HG03103 (cell line): ENCODE measurements around the gene RGSL1.
"Not testable (repeated sequence)": the region's sequence is repeated elsewhere in the genome, so short reads cannot be mapped to it uniquely, and the experiment has no call there.

Source experiments
- ATAC-seq: cut with Tn5 transposase; IDR thresholded peaks from one replicate; pipeline ENCODE4 v1.9.1; 2021; ENCODE audit warnings: low read depth; ENCODE audit not compliant: unreplicated experiment

RGSL1 gene

GRCh38 chr1:182444497-182444896 lies 5.4 kb upstream of the RGSL1 start:
- no peak for ATAC-seq

GRCh38 chr1:182446033-182446669 lies 3.8 kb upstream of the RGSL1 start:
- peak; percentile 54 for ATAC-seq

GRCh38 chr1:182447124-182447523 lies 2.8 kb upstream of the RGSL1 start:
- not testable (repeated sequence) for ATAC-seq

- ATAC-seq: no peak
Measured at GRCh38 chr1:182447660-182448059, 2.3 kb upstream of the RGSL1 start.

GRCh38 chr1:182453631-182454030 lies 3.7 kb downstream of the RGSL1 start:
- ATAC-seq: no peak

- ATAC-seq: no peak
Measured at GRCh38 chr1:182457844-182458243, 7.9 kb downstream of the RGSL1 start.

GRCh38 chr1:182459949-182460348 lies 10.0 kb downstream of the RGSL1 start:
- ATAC-seq: no peak

GRCh38 chr1:182460550-182460951 lies 10.6 kb downstream of the RGSL1 start:
- no peak for ATAC-seq

DNA sequence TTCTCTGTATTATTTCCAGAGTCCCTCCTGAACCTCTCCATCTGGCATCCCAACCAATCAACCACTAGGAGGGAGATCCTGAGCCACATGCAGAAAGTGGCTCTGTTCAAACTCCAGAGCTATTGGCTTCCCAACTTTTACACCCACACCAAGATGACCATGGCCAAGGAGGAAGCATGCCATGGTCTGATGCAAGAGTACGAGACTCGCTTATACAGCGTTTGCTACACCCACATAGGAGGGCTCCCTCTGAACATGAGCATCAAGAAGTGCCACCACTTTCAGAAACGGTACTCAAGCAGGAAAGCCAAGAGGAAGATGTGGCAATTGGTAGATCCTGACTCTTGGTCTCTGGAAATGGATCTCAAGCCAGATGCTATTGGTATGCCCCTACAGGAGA lies 23.6 kb downstream of the RGSL1 start:
- no peak for ATAC-seq

GRCh38 chr1:182476625-182477024 lies 26.7 kb downstream of the RGSL1 start:
- ATAC-seq: no peak

- ATAC-seq: no peak
Measured at GRCh38 chr1:182478238-182478637, 28.3 kb downstream of the RGSL1 start.

GRCh38 chr1:182484067-182484466 lies 34.1 kb downstream of the RGSL1 start:
- ATAC-seq: no peak

- ATAC-seq: peak; percentile 97
Measured at GRCh38 chr1:182484531-182485257, 34.7 kb downstream of the RGSL1 start.

DNA sequence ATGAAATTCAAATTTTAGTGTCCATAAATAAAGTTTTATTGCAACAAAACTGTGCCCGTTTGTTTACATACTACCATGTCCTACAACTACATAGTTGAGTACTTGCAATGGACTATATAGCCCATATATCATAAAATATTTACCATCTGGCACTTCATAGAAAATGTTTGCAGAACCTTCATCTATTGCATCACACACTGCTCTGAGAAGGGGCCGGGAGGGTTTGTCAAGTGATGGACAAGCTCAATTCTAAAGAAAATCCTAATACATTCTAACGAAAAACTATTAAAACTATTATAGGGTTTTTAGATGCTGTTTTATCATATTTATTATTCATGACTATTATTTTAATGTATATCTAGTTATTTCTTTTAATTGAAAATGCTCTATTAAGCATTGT lies 35.9 kb downstream of the RGSL1 start:
- no peak for ATAC-seq

- no peak for ATAC-seq
Measured at GRCh38 chr1:182488803-182489202, 38.9 kb downstream of the RGSL1 start.

DNA sequence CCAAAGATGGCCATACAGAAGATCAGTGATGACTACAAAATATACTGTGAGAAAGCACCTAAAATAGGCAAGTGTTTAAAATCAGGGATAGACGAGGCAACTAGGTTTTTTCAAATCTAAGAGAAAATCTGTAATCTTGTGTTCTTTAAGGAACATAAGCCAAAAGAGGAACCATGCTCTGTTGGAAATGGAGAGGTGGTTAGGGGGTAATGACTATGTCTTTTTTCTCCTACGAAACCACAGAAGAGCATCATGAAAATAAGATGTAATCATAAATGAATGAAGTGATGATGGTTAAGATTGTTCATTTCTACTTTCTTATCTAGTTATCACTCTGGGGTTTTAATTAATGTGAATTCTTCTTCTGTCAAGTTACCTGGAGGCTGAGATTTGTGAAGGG lies 43.1 kb downstream of the RGSL1 start:
- no peak for ATAC-seq

DNA sequence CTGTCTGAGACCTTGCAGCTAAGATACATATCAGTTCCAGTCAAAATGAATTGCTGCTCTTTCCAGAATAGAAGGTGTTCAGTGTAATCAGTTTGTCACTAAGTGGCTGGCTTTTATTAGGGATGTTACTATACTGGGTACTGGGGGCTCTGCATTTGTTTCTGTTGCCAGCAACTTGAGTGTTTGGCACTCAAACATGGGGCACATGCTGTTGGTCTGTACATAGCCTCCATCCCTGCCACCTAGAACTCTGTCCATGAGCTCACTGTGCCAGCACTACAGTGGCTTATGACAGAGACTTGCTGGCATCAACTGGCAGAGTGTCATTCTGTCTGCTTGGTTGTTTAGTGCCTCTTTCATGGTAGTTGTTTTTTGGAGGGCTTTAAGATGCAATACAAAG lies 45.1 kb downstream of the RGSL1 start:
- no peak for ATAC-seq

DNA sequence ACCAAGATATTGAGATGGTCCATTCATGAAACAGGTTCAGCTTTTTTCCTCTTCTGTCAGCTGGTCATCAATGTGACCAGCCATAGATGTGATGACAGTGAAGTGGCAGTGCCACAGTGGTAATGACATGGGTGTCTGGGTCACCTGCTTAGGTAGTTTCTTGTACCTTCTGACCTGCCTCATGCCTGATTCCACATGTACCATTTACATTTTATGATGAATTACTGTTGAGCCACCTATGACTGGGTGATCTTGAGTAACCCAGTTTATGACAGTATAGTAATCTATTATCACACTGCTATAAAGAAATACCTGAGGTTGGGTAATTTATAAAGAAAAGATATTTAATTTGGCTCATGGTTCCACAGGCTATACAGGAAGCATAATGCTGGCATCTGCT lies 45.7 kb downstream of the RGSL1 start:
- ATAC-seq: no peak

GRCh38 chr1:182507685-182508084 lies 57.7 kb downstream of the RGSL1 start:
- no peak for ATAC-seq

GRCh38 chr1:182515556-182515955 lies 65.6 kb downstream of the RGSL1 start:
- no peak for ATAC-seq

DNA sequence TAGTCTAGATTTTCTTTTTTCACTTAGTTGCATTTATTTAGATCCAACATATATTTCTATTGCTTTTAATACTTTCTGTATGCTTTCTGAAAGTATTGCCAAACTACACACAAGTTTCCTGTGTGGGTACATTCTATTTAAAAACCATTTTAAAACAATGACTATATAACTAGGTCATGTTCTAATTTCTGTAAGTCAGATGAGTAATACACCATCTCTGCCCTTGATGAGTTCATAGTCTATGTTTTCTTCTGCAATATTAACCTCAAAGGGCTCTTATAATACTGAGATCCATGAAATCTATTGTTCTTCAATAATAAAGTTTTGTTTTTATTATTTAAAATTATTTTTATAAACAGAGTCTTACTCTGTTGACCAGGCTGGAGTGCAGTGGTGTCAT lies 70.8 kb downstream of the RGSL1 start:
- ATAC-seq: no peak

DNA sequence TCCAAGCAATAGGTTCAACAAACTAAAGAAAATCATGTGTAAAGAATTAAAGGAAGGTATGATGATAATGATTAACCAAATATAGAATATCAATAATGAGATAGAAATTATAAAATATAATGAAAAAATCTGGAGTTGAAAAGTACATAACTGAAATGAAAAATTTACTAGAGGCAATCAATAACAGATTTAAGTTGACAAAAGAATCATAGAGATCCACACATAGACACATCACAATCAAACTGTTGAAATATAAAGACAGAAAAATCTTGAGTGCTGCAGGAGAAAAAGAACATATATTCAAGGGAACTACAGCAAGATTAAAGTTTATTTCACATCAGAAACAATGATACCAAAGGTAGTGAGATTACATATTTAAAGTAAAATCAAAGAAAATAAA lies 75.4 kb downstream of the RGSL1 start:
- no peak for ATAC-seq
